Measurements from ENCODE around the gene ITGB8.
"Not testable (repeated sequence)": the region's sequence is repeated elsewhere in the genome, so short reads cannot be mapped to it uniquely, and the experiment has no call there.

The ITGB8 gene

DNA sequence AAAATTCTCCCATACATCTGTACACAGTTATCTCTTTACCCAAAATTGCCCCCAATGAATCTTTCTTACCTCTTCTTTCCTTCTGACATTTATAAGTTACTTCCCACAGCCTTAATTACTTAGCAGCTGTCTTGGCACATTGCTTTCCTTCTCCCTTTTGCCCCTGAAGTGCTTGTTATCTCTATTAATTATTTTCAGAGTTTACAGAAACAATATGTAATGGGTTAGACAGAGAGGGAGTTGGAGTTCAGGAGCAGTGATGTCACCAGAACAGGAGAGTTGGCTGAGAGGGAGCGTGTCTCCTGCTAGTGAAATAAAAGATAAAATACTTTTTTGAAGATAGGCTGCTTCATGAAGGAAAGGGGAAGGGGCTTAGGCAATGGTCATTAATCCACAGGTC, 57.4 kb downstream of the ITGB8 start:
- DNase-seq, result peak; percentile 33

DNA sequence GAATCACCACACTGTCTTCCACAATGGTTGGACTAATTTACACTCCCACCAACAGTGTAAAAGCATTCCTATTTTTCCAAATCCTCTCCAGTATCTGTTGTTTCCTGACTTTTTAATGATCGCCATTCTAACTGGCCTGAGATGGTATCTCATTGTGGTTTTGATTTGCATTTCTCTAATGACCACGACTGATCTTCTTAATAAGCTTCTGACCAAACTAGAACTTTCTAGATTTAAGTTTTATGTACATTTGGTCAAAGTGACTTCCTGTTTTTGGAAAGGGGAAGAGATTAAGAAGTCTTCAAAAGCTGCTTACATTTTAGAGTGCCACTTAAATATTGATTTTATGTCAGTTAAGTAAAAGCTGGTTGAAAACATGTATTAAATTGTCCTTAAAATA, 58.5 kb downstream of the ITGB8 start:
- not testable (repeated sequence) for DNase-seq

- DNase-seq, result no peak
Observed at GRCh38 chr7:20393021-20393610, 62.4 kb downstream of the ITGB8 start.

DNA sequence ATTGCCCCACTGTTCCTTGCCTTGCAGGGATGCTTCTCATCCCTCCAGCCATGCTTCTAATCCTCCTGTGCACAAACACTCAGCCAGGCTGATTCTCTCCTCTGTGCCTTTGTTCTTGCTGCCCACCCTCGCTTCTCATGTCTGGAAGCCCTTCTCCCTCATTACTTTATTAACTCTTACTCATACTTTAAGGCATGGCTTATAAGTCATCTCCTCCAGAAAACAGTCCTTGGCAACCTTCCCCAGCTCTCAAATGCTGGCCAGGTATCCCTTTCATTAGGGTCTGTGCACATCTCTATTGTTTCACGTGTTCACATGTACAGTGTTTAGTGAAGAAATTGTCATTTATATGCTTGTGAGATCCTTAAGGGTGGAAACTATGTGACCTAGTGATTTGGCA, 62.9 kb downstream of the ITGB8 start:
- no peak for DNase-seq

DNA sequence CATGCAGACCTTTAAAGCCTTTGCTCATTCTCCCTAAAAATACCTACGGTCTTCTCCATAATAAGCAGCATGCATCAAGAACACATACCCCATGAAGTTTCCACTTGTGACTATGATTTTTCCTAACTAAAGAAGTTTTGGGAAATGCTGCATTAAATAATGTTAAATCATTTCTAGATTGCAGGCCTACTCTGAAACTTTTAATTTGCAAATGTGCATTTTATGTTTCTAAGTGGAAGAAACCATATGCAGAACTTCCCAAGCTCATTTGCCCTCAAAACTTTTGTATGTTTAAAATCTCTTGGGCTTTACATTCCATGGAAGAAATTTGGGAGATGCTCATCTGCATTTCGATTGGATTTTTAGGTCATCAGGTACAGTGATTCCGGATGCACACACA, 63.6 kb downstream of the ITGB8 start:
- DNase-seq, result no peak

- DNase-seq, result no peak
Observed at GRCh38 chr7:20395104-20395503, 64.4 kb downstream of the ITGB8 start.

DNA sequence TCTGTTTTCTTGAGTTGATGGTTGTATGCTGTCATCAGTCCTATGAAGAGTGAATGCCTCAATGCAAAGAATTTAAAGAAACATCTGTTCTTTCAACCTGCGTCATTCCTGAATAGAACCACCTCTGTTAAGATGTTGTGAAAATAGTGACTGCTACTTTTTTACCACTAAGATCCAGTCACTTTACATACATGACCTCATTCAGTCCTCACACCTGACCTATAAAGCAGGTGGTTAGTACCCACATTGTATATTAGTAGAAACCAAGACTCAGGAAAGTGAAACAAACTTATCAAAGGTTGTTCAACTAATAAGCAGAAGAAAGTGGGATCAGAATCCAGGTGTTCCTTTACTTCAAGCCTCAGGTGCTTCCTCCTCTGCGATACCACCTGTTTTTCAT, 64.8 kb downstream of the ITGB8 start:
- DNase-seq, result no peak

DNA sequence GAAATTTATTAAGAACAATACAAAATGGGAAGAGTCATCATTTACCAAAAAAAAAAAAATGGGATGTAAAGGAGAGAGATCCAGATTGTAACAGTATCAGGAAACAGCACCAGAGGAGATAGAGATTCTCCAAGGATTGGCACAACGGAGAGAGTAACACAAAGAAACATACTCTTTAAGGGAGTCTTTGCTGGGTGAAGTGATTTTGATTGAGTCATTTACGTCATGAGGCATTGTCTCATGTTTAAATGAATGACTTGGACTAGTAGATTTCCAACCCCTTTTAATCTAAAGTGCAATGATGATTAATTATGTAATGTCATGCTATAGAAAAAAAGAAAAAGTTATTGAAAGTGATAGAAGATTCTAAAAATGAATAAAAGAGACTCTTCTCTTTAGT, 68.8 kb downstream of the ITGB8 start:
- no peak for DNase-seq

DNA sequence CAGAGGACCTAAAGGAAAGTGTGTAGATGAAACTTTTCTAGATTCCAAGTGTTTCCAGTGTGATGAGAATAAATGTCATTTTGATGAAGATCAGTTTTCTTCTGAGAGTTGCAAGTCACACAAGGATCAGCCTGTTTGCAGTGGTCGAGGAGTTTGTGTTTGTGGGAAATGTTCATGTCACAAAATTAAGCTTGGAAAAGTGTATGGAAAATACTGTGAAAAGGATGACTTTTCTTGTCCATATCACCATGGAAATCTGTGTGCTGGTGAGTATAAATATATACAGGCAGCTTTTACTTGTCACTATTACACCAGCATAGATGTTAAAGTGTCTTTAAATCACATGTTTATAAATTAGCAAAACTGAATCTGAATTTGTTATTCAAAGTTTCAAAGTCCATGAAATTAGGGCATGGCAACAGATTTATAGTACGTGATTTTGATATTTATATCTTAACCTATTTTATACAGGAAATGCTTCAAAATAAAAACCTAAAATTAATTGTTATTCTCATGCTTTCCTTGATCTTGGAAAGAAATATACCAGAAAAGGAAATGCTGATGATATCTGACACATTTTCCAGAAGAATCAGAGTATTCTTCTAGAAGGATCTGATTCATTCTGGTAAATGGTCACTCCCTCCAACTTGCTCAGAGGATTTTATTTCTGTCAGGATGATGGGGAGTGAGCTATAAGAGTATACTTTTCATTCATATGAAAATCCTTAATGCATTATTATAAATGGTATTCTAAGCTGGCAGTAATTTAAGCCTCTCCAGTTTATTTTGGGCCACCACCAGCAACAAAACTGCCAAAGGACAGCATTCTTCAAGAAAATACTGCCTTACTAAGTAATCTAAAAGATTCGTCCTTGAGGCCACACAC, 71.4 kb downstream of the ITGB8 start:
- no peak for DNase-seq

DNA sequence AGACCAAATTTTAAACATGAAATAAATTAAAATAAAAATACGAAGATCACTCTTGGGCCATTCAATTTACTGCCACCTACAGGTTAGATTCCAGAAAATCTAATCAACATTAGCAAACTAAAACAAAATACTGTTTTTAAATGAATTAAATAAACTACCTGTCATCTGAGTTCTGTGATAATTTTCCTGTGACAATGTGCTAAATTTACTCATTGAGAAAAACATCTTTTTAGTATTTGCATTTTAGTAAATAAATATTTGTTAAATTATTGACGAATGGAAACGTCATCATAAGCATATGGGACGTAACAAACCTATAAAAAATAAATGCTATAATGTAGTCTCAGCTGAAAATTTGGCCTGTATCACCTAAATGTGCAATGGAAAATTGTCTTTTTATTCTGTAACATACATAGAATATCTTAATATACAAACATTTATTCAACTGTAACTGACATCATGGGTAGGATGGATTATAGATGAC, 72.1 kb downstream of the ITGB8 start:
- no peak for DNase-seq

DNA sequence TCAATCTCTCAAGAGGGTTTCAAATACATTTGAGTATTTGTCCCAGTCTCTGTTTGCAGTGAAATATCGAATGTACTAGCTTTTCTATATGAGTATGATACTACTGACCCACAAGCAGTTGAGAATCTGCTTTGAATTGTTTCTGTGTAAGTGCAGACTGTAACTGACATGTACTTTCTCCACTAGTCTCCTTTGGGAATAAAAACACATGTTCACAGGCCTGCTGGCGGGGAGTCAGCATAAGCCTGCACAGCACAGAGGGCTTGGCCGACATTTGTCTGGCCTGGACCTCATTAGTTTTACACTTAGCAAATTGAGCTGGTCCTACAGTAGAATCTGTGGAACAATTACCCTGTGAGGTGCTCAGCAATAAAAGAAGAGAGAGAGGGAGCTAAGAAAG, 72.6 kb downstream of the ITGB8 start:
- DNase-seq, result no peak

- no peak for DNase-seq
Observed at GRCh38 chr7:20404320-20404719, 73.6 kb downstream of the ITGB8 start.

GRCh38 chr7:20407585-20408466, 77.1 kb downstream of the ITGB8 start:
- peak; percentile 40 for DNase-seq

- DNase-seq, result no peak
Observed at GRCh38 chr7:20408467-20408826, 77.7 kb downstream of the ITGB8 start.

DNA sequence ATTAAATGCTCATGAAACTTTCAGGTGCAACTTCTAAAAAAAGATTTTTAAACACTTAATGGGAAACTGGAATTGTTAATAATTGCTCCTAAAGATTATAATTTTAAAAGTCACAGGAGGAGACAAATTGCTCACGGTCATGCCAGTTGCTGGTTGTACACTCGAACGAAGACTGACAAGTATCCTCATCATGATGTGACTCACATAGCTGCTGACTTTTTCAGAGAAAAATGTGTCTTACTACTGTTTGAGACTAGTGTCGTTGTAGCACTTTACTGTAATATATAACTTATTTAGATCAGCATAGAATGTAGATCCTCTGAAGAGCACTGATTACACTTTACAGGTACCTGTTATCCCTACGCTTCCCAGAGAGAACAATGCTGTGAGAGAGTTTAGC, 79.3 kb downstream of the ITGB8 start:
- no peak for DNase-seq

DNA sequence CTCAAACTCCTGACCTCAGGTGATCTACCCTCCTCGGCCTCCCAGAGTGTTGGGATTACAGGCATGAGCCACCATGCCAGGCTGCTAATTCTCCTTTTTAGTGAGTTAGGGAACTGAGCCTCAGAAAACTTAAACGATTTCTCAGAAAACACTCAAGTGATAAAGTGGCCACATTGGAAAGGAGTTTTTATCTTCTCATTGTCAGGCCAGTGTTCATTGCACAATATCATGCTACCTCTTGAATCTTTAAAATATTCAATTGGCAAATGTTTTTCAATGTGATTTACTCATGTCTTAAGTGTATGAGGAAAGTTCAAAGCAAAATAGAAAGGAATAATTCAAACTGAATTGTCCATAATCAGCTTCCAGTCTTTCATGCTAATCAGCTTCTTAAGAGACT, 80.7 kb downstream of the ITGB8 start:
- DNase-seq, result no peak

- DNase-seq, result no peak
Observed at GRCh38 chr7:20412032-20412431, 81.3 kb downstream of the ITGB8 start.

- DNase-seq, result no peak
Observed at GRCh38 chr7:20417260-20417659, 86.6 kb downstream of the ITGB8 start.

DNA sequence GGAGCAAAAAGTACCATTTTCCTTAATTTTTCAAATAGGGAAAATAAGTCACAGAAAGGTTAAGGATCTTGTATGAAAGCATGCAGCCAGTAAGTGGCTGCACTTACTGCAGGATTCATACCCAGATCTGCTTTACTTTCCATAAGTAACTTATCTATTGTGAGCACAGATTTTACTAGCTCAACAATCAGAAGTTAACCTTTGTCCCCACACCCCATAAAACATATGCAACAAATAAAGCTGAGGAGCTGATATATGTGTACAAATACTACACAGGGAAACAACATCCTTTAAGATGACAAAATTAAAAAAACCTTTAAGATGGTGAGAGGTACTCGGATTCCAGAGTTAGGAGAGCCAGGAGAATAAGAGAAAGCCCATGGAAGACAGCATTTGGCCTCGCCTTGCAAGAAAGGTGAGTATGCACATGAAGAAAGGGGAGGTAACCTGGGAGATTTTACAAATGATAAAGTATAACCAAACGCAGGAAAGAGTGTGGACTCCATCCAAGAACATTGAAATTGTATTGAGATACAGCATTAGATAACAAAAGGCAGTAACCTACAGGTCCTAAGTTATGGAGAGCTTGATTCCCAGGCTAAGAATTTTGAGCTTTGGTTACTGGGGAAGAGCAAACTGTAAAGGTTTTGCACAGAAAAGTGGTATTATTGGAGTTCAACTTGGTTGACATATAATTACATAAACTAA, 87.1 kb downstream of the ITGB8 start:
- DNase-seq, result no peak

GRCh38 chr7:20424500-20424899, 93.8 kb downstream of the ITGB8 start:
- DNase-seq, result no peak

GRCh38 chr7:20430664-20431063, 100.0 kb downstream of the ITGB8 start:
- DNase-seq, result no peak

- no peak for DNase-seq
Observed at GRCh38 chr7:20431146-20431545, 100.4 kb downstream of the ITGB8 start.

GRCh38 chr7:20432071-20432470, 101.4 kb downstream of the ITGB8 start:
- no peak for DNase-seq

Measured in NCI-H524 treated with DMSO at 0.1 percent for 48 hours (cell line).